ENCODE results near the gene ATP7B. TPM values are rescaled to one million over a fixed set of nuclear protein-coding genes. Genes with fewer than 3 reads are reported as not detected.

Gene ATP7B
- total and polyA plus RNA-seq, 2 of the 4 experiments (the other 2 are of a cell fraction), result 2.7 to 2.9 TPM

DNA sequence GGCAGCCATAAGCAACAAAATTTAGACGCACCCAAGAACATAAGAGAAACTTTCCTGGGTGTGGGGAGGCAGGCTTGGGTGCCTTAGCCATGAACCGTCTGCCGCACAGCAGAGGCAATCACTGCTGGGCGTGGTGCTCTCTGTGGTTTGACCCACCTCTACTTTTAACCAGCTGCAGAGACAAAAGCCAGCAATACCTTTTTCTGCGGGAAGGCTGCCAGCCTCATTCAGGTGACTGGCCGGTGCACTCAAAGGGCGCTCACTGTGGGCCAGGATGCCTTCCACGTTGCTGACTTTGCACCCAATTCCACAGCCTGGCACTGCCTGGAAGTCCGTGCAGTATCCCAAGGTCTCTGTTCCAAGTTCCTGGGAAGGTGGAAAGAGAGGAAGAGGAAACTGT is 69.1 kb downstream of the ATP7B start:
- in situ Hi-C loops (cut with MboI; ENCODE audit: low sequenced_read_pairs), result no loop called here
- Histone ChIP-seq H3K4me1 (ENCODE audit: control insufficient read depth, insufficient read depth, low read length) (no peaks in the 10 kb centered on the region), H3K23ac (ENCODE audit: low read depth, low read length) (no peak overlapping the region), H3K36me3 (ENCODE audit: control insufficient read depth, insufficient read depth, low read length) (0 out of 2 replicates have a peak, but pooled peaks cover 1% of the 10 kb centered on the region), H3K79me1 (ENCODE audit: low read depth in 1 of 2, low read length in 2 of 2) (no peaks in the 10 kb centered on the region), H3K9me1 (ENCODE audit: insufficient read depth, low read length) (no peaks in the 10 kb centered on the region), H3K9ac (ENCODE audit: low read depth, low read length) (no peak overlapping the region), H2AK9ac (replicated peaks; ENCODE audit: low read depth, low read length, poor library complexity) (no peak overlapping the region), H4K8ac (ENCODE audit: low read depth in 2 of 2, low read length in 2 of 2) (no peak overlapping the region), H3K4me2 (ENCODE audit: low read depth, low read length) (no peak overlapping the region), H3K18ac (ENCODE audit: low read depth, low read length) (no peak overlapping the region), H3K14ac (replicated peaks; ENCODE audit: low read depth, low read length) (no peak overlapping the region), H4K20me1 (ENCODE audit: insufficient read depth, low read length) (no peaks in the 10 kb centered on the region), H4K91ac (ENCODE audit: insufficient read depth, low read depth, low read length) (no peak overlapping the region), H2BK20ac (ENCODE audit: low read depth, low read length) (no peak overlapping the region), H2AFZ (replicated peaks; ENCODE audit: low read length, poor library complexity) (no peak overlapping the region), H2BK5ac (ENCODE audit: low read depth, low read length, poor library complexity, severe bottlenecking) (no peak overlapping the region), H3K56ac (ENCODE audit: extremely low read depth, insufficient read depth, low read length) (no peak overlapping the region), H3K27ac (ENCODE audit: insufficient read depth, low read length) (no peak overlapping the region), H4K5ac (ENCODE audit: low read depth, low read length) (no peak overlapping the region), H2BK15ac (ENCODE audit: low read depth, low read length) (no peak overlapping the region), H3K4me3 (ENCODE audit: insufficient read depth, low read depth, low read length) (no peak overlapping the region), H2AK5ac (ENCODE audit: low read depth, low read length) (no peak overlapping the region), H3K4ac (ENCODE audit: low read depth, low read length) (no peak overlapping the region), H2BK120ac (ENCODE audit: low read depth, low read length) (no peak overlapping the region), H3K27me3 (ENCODE audit: control insufficient read depth, insufficient read depth, low read length) (no peaks in the 10 kb centered on the region; the same call in 1 of the 2 replicates), H3K9me3 (ENCODE audit: control insufficient read depth, insufficient read depth, low read length) (no peaks in the 10 kb centered on the region)
- no TSS peak for BruUV-seq (replicated peaks)
- dilution Hi-C loops (cut with HindIII; ENCODE audit: low sequenced_read_pairs, unreplicated experiment), result no loop called here
- DNase-seq (no peak), ATAC-seq (ENCODE audit: low read depth) (no peak)
- 77% methylated on average over 4 of the region's 9 CpGs; no CpG with 5 or more reads in 1 of the 2 experiments for WGBS, 2 experiments (ENCODE audit: extremely low coverage in 2 of 2, insufficient read length in 1 of 2)
- TF ChIP-seq RAD21 (IDR thresholded peaks at IDR 0.05; ENCODE audit: low read length) (no peak), CEBPB (IDR thresholded peaks at IDR 0.05; ENCODE audit: low read depth, low read length) (no peak), BHLHE40 (IDR thresholded peaks at IDR 0.05; ENCODE audit: low read depth, low read length) (no peak), MXI1 (IDR thresholded peaks at IDR 0.05; ENCODE audit: borderline replicate concordance, low read depth, low read length) (no peak), POLR2A (IDR thresholded peaks at IDR 0.05; ENCODE audit: low read depth, low read length) (no peak), FOS (IDR thresholded peaks at IDR 0.05; ENCODE audit: low read depth, low read length) (no peak), CHD1 (IDR thresholded peaks at IDR 0.05; ENCODE audit: low read depth, low read length) (no peak), MAZ (IDR thresholded peaks at IDR 0.05; ENCODE audit: borderline replicate concordance, low read depth, low read length) (no peak), RCOR1 (IDR thresholded peaks at IDR 0.05; ENCODE audit: insufficient replicate concordance, low read length) (no peak), NFE2L2 (IDR thresholded peaks at IDR 0.05; ENCODE audit: low read depth, low read length) (no peak)
- TF ChIP-seq, protein P1, sequence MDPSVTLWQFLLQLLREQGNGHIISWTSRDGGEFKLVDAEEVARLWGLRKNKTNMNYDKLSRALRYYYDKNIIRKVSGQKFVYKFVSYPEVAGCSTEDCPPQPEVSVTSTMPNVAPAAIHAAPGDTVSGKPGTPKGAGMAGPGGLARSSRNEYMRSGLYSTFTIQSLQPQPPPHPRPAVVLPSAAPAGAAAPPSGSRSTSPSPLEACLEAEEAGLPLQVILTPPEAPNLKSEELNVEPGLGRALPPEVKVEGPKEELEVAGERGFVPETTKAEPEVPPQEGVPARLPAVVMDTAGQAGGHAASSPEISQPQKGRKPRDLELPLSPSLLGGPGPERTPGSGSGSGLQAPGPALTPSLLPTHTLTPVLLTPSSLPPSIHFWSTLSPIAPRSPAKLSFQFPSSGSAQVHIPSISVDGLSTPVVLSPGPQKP (IDR thresholded peaks at IDR 0.05; ENCODE audit: borderline replicate concordance, low read depth, low read length), result no peak
- TF ChIP-seq, protein P2, sequence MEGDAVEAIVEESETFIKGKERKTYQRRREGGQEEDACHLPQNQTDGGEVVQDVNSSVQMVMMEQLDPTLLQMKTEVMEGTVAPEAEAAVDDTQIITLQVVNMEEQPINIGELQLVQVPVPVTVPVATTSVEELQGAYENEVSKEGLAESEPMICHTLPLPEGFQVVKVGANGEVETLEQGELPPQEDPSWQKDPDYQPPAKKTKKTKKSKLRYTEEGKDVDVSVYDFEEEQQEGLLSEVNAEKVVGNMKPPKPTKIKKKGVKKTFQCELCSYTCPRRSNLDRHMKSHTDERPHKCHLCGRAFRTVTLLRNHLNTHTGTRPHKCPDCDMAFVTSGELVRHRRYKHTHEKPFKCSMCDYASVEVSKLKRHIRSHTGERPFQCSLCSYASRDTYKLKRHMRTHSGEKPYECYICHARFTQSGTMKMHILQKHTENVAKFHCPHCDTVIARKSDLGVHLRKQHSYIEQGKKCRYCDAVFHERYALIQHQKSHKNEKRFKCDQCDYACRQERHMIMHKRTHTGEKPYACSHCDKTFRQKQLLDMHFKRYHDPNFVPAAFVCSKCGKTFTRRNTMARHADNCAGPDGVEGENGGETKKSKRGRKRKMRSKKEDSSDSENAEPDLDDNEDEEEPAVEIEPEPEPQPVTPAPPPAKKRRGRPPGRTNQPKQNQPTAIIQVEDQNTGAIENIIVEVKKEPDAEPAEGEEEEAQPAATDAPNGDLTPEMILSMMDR (conservative IDR thresholded peaks at IDR 0.05; ENCODE audit: low read depth, low read length), result no peak
- TF ChIP-seq, protein P3, sequence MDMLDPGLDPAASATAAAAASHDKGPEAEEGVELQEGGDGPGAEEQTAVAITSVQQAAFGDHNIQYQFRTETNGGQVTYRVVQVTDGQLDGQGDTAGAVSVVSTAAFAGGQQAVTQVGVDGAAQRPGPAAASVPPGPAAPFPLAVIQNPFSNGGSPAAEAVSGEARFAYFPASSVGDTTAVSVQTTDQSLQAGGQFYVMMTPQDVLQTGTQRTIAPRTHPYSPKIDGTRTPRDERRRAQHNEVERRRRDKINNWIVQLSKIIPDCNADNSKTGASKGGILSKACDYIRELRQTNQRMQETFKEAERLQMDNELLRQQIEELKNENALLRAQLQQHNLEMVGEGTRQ (IDR thresholded peaks at IDR 0.05; ENCODE audit: low read depth, low read length), result no peak
- intact Hi-C loops (cut with micrococcal nuclease), result no loop called here
- ChIA-PET POLR2A (ENCODE audit: unreplicated experiment) (no interaction called here), CTCF (no interaction called here)

All from IMR-90 (cell line).